Gastrocnemius medialis (tissue), 4 donors: ENCODE results near the gene RUNX1. TPM values are rescaled to one million over a fixed set of nuclear protein-coding genes. Genes with fewer than 3 reads are reported as not detected.

ENCODE experiments used
- ATAC-seq, 2 donors: fragments of 150-250 bp; one replicate each; pipeline ENCODE4 v1.9.1; 2016
- DNase-seq, 2 donors: peaks; one replicate each; pipeline ENCODE4 v3.0.0-alpha.2; 2019
- H3K27ac ChIP-seq, 4 donors: fragments of 200-600 bp; sonication (generic); 1 replicate in 1 of 4; 2 replicates in 3 of 4; pipeline ENCODE4 v1.5.1; 2016 to 2018; ENCODE audit warnings: mild to moderate bottlenecking in 2 of 4, moderate library complexity in 1 of 4
- H3K27me3 ChIP-seq, 3 donors: fragments of 200-600 bp; sonication (generic) in 2 of 3; 1 replicate in 1 of 3; 2 replicates in 2 of 3; pipeline versions ENCODE4 v1.5.1 to v1.6.0; 2016 to 2019; ENCODE audit warnings: mild to moderate bottlenecking in 1 of 3, moderate library complexity in 1 of 3
- H3K36me3 ChIP-seq, 2 donors: fragments of 200-600 bp; sonication (generic) in 1 of 2; one replicate each; pipeline ENCODE4 v1.5.1; 2017 to 2018
- H3K4me1 ChIP-seq, 2 donors: fragments of 200-600 bp; sonication (generic) in 1 of 2; one replicate each; pipeline ENCODE4 v1.5.1; 2016 to 2017; ENCODE audit warnings: mild to moderate bottlenecking in 2 of 2
- H3K4me3 ChIP-seq, 4 donors: fragments of 200-600 bp; sonication (generic) in 3 of 4; 1 replicate in 1 of 4; 2 replicates in 3 of 4; pipeline ENCODE4 v1.5.1; 2016 to 2019; ENCODE audit warnings: mild to moderate bottlenecking in 2 of 4
- H3K9me3 ChIP-seq, 3 donors: fragments of 200-600 bp; sonication (generic) in 2 of 3; 1 replicate in 1 of 3; 2 replicates in 2 of 3; pipeline ENCODE4 v1.5.1; 2016 to 2019
- POLR2A ChIP-seq, 2 donors: fragments of 450-650 bp; IDR thresholded peaks; one replicate each; pipeline ENCODE4 v1.6.1; 2017; ENCODE audit warnings: antibody characterized with exemption in 2 of 2, mild to moderate bottlenecking in 2 of 2, moderate library complexity in 2 of 2
- in situ Hi-C, 4 donors: fragments of 200-750 bp; cut with MboI; loops; one replicate each; pipeline versions ENCODE4 v1.15.0 to v1.8.0; 2017; ENCODE audit warnings: low sequenced_read_pairs in 4 of 4
- intact Hi-C: fragments of 100-400 bp; cut with DNase I; formaldehyde crosslinking; loops from one replicate; pipeline ENCODE4 v1.15.1; 2023; ENCODE audit warnings: low total_unique reads
- total RNA-seq, 4 donors: library from RNA; depleted of rRNA; stranded (reverse); fragments of >200 nt; gene quantifications; one replicate each; pipeline versions ENCODE4 v1.1.0 to v1.2.3, GENCODE V29; 2016
- TF ChIP-seq, protein P1 (sequence below), 5 experiments: fragments of 450-650 bp in 3 of 5; fragments of 200-600 bp in 2 of 5; sonication (generic) in 2 of 5; IDR thresholded peaks in 4 of 5; conservative IDR thresholded peaks in 1 of 5; 1 replicate in 4 of 5; 2 replicates in 1 of 5; pipeline ENCODE4 v1.5.1; 2016 to 2019; ENCODE audit warnings: antibody characterized with exemption in 5 of 5, mild to moderate bottlenecking in 3 of 5, moderate library complexity in 3 of 5

Gene RUNX1
- total RNA-seq, 4 donors from 2014 or later = 8.0 to 20.9 (median 10.6) TPM

DNA sequence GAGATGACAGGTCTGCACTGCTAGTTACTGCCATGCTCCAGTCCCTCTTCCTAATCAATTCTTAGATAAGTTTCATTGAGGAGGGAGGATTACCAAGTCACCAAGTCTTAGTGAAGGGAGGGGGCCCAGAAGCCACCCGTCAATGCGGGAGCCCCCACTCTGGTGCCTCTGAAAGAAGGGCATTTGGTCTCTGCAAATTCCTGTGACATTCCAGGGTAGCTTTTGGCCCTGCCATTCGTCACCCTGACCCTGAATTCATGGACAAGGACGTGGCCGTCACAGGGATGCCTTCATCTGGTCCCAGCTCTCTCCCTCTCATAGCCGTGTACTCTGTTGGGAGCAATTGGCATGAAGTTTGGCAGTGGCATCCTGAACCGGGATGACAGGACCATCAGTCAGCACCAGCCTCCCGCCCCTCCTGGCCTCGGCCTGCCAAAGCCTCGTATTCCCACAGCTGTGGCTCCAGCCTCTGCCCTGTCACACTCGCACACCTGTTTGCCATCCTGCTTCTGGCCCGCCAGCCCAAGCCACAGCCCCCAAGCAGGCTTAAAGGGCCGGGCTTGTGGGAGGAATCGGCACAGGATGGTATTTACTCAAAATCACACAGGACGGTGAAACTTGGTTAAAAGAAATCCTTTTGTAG is 229.6 kb downstream of the RUNX1 start:
- H3K4me1 ChIP-seq = peaks cover 5 to 14% of the 10 kb centered on the region in 2 donors
- in situ Hi-C loops (no loop called here), intact Hi-C loops (no loop called here)
- peak in 1 of 2 donors; percentile 75 for DNase-seq
- no peaks in the 10 kb centered on the region for H3K36me3 ChIP-seq
- H3K27me3 ChIP-seq = no peaks in the 10 kb centered on the region
- H3K9me3 ChIP-seq = no peaks in the 10 kb centered on the region
- ATAC-seq = peak; percentile 36 to 83
- no peak overlapping the region for H3K4me3 ChIP-seq
- TF ChIP-seq, protein P1, sequence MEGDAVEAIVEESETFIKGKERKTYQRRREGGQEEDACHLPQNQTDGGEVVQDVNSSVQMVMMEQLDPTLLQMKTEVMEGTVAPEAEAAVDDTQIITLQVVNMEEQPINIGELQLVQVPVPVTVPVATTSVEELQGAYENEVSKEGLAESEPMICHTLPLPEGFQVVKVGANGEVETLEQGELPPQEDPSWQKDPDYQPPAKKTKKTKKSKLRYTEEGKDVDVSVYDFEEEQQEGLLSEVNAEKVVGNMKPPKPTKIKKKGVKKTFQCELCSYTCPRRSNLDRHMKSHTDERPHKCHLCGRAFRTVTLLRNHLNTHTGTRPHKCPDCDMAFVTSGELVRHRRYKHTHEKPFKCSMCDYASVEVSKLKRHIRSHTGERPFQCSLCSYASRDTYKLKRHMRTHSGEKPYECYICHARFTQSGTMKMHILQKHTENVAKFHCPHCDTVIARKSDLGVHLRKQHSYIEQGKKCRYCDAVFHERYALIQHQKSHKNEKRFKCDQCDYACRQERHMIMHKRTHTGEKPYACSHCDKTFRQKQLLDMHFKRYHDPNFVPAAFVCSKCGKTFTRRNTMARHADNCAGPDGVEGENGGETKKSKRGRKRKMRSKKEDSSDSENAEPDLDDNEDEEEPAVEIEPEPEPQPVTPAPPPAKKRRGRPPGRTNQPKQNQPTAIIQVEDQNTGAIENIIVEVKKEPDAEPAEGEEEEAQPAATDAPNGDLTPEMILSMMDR (IDR thresholded peaks at IDR 0.05 in 4 of 5, conservative IDR thresholded peaks at IDR 0.05 in 1 of 5) = no peak
- TF ChIP-seq POLR2A (IDR thresholded peaks at IDR 0.05) = no peak
- peak overlapping the region in 2 of 4 donors; percentile 19 to 22 for H3K27ac ChIP-seq

DNA sequence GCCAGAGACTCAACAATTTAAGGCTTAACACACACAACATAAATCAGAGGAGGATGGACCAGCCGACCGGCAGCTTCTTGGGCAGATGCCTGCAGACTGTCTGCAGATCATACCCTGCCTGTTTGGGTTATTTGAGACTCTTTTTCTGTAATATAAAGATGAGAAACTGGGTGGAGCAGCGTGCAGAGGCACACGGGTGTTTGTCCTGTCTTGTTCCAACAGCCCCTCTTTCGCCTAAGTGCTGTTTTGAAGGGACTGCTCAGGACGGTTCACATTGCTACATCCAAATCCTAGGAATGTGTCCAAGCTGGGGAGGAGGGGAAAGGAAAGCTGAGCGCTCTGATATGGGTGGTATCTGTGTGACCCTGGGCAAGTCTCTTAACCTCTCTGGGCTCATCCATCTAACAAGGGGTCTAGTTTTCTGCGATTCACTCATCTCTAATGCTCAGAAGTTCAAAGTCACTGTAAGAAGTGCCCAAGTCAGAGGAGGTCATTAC is 230.4 kb downstream of the RUNX1 start:
- no peaks in the 10 kb centered on the region for H3K36me3 ChIP-seq
- in situ Hi-C loops = no loop called here
- peak overlapping the region in 1 of 4 donors; percentile 19 for H3K27ac ChIP-seq
- ATAC-seq (peak in 1 of 2 donors; percentile 40), DNase-seq (no peak)
- intact Hi-C loops = no loop called here
- peaks cover 4 to 7% of the 10 kb centered on the region in 2 donors for H3K4me1 ChIP-seq
- H3K4me3 ChIP-seq = no peak overlapping the region
- no peak for TF ChIP-seq POLR2A (IDR thresholded peaks at IDR 0.05)
- TF ChIP-seq, protein P1 (IDR thresholded peaks at IDR 0.05 in 4 of 5, conservative IDR thresholded peaks at IDR 0.05 in 1 of 5) = no peak
- no peaks in the 10 kb centered on the region for H3K9me3 ChIP-seq
- H3K27me3 ChIP-seq = no peaks in the 10 kb centered on the region

DNA sequence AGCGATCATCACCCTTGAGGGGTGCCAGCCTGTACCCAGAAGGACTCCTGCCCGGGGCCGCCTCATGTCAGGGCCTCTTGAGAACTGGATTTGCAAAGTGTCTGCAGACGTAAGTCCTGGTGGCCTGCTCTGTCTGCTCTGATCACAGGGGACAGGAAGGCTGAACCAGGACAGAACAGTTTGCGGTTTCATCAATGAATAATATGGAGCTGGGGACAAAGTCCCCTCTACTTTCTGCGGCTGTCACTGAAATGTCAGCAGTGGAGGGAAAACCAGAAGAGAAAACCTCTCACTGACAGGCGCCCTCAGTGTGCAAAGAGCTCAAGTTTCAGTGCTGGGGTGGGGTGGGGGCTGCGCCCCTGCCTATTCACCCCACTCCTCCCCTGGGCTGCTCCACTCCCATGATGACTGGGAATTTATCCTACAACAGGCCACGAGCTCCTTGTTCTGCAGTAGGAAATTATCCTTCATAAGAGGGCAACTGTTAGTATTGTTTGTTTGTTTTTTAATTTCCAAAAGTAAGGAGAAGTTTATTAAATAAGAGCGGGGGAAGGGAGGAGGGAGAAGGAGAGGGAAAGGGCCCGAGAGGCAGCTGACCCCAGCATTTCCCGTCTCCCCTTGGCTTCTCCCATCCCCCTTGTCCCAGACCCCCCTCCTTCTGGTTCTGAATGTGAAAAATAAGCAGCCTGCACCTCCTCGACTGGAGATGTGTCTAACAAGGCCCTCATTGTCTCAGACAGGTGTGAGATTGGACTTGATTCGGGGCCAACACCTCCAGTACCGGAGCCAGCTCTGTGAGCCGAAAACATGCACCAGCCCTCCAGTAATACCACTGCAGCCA is 231.1 kb downstream of the RUNX1 start:
- TF ChIP-seq, protein P1 (IDR thresholded peaks at IDR 0.05 in 4 of 5, conservative IDR thresholded peaks at IDR 0.05 in 1 of 5) = no peak
- TF ChIP-seq POLR2A (IDR thresholded peaks at IDR 0.05) = no peak
- Histone ChIP-seq H3K36me3 (no peaks in the 10 kb centered on the region), H3K9me3 (no peaks in the 10 kb centered on the region), H3K4me1 (peaks cover 5 to 7% of the 10 kb centered on the region in 2 donors), H3K4me3 (no peak overlapping the region), H3K27me3 (no peaks in the 10 kb centered on the region), H3K27ac (peak overlapping the region in 1 of 4 donors; percentile 19)
- DNase-seq (no peak), ATAC-seq (no peak)
- intact Hi-C loops (no loop called here), in situ Hi-C loops (no loop called here)

DNA sequence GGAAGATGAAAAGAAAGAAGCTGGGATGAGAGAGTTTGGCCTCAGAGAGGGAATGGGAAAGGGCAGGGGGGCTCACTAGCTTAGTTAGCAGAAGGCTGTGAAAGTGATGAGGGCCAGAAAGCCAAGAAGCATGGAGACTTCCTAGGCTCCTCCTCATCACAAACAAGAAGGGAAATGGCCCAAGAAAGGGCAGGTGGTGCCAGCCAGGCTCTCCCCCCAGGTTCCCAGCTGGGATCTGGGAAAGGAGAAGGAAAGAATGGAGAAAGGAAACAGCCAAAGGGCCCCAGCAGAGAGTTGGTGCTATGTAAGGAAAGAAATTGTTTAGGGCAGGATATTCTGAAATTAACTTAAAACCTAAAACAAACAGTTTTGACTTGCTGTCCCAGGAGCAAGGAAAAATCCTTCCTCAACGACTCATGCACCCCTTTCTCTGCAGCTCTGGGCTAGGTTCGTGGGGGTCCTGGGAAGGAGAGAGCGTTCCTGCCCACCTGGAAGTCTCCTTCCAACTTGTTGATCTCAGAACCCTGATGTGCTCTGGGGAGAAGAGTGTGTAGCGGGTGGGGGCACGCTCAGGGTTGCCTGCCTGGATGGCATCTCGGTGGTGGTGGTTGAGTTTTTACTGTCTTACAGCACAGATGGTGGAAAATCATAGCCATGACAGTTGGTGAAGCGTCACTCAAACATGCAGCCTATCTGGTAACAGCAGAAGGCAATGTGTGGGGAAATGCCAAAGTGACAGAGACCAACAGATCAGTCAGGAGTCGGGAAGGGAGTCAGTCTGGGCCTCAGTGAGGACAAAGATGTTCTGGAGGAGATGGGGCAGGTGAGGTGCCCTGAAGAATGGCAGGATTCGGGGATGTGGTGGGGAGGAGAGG is 233.0 kb downstream of the RUNX1 start:
- H3K27ac ChIP-seq = no peak overlapping the region
- H3K36me3 ChIP-seq = no peaks in the 10 kb centered on the region
- no peaks in the 10 kb centered on the region for H3K27me3 ChIP-seq
- intact Hi-C loops = no loop called here
- H3K9me3 ChIP-seq = no peaks in the 10 kb centered on the region
- TF ChIP-seq, protein P1 (IDR thresholded peaks at IDR 0.05 in 4 of 5, conservative IDR thresholded peaks at IDR 0.05 in 1 of 5) = no peak
- TF ChIP-seq POLR2A (IDR thresholded peaks at IDR 0.05) = no peak
- no peak for DNase-seq
- H3K4me3 ChIP-seq = no peak overlapping the region
- in situ Hi-C loops = no loop called here
- ATAC-seq = no peak
- peaks cover 11 to 14% of the 10 kb centered on the region in 2 donors for H3K4me1 ChIP-seq
